GM06990 (cell line): ENCODE data around the gene C12orf57.

Source experiments
- DNase-seq: peaks from one replicate; pipeline ENCODE4 v3.0.0-alpha.2; 2011; ENCODE audit not compliant: insufficient read length; ENCODE audit errors: extremely low read depth
- H3K27me3 ChIP-seq: replicated peaks from 2 replicates; pipeline ENCODE4 v1.6.0; 2011; ENCODE audit warnings: low read length; ENCODE audit not compliant: control insufficient read depth, insufficient read depth
- H3K36me3 ChIP-seq: 2 replicates; pipeline ENCODE4 v1.5.1; 2011; ENCODE audit warnings: low read length; ENCODE audit not compliant: control insufficient read depth, insufficient read depth
- H3K4me3 ChIP-seq: replicated peaks from 2 replicates; pipeline ENCODE4 v1.5.1; 2011; ENCODE audit warnings: low read depth, mild to moderate bottlenecking, control low read depth, low read length
- CTCF ChIP-seq: IDR thresholded peaks from 2 replicates; pipeline ENCODE4 v1.5.1; 2011; ENCODE audit warnings: low read length, control low read depth, mild to moderate bottlenecking, inconsistent platforms; ENCODE audit not compliant: insufficient read depth, poor library complexity, severe bottlenecking

C12orf57 gene

GRCh38 chr12:6950401-6950801 lies 6.6 kb downstream of the C12orf57 start:
- Histone ChIP-seq H3K36me3 (peaks cover 20% of the 10 kb centered on the region), H3K27me3 (no peaks in the 10 kb centered on the region), H3K4me3 (peak overlapping the region; percentile 86)
- DNase-seq, result no peak
- peak; percentile 68 for TF ChIP-seq CTCF

- DNase-seq, result peak; percentile 86
- Histone ChIP-seq H3K27me3 (no peaks in the 10 kb centered on the region), H3K36me3 (peaks cover 26% of the 10 kb centered on the region), H3K4me3 (peak within 1 kb of the TSS; percentile 86)
- no peak for TF ChIP-seq CTCF
These were observed 7.2 kb downstream of the C12orf57 start, which contains the start of gene PTPN6 for GRCh38 chr12:6950811-6951540. Gene PTPN6 (plus strand): TSS chr12:6951356. CDS start chr12:6951513, 157 bp downstream.

GRCh38 chr12:6951551-6952120 lies 7.8 kb downstream of the C12orf57 start:
- H3K4me3 ChIP-seq, result peak overlapping the region; percentile 86
- no peak for TF ChIP-seq CTCF

GRCh38 chr12:6952121-6952862 lies 8.5 kb downstream of the C12orf57 start:
- H3K36me3 ChIP-seq, result peaks cover 38% of the 10 kb centered on the region
- no peaks in the 10 kb centered on the region for H3K27me3 ChIP-seq
- peak overlapping the region; percentile 86 for H3K4me3 ChIP-seq
- DNase-seq, result no peak
- no peak for TF ChIP-seq CTCF

More at GRCh38 chr12:6951551-6952120, 7.8 kb downstream of the C12orf57 start:
- Histone ChIP-seq H3K36me3 (peaks cover 32% of the 10 kb centered on the region), H3K27me3 (no peaks in the 10 kb centered on the region)
- DNase-seq, result no peak

GRCh38 chr12:6952863-6953441 lies 9.1 kb downstream of the C12orf57 start:
- Histone ChIP-seq H3K27me3 (no peaks in the 10 kb centered on the region), H3K4me3 (peak overlapping the region; percentile 86), H3K36me3 (peaks cover 42% of the 10 kb centered on the region)
- no peak for DNase-seq
- no peak for TF ChIP-seq CTCF
